ENCODE measurements around the gene CDH18.

The CDH18 gene

GRCh38 chr5:19927919-19928318, 60.1 kb downstream of the CDH18 start:
- DNase-seq = peak; percentile 86

- no peak for DNase-seq
Measured at GRCh38 chr5:19927170-19927569, 60.8 kb downstream of the CDH18 start.

DNA sequence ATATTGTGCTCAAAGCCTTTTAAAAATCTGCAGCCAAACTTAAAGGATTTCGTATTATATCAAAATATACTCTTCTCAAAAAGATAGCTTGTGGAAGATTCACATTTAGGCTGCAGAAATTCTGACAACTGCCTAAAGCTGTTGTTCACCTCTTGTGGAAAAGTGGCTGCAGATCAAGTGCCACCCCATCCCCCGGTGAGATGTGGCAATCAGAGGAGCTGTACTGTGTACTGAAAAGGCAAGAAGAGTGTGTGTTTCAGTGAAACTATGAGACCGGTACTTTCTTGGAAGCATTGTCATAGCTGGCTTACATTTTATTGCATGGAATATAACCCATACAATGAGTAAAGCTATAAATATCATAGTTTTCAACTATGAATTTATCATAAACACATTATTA, 64.3 kb downstream of the CDH18 start:
- DNase-seq = no peak

DNA sequence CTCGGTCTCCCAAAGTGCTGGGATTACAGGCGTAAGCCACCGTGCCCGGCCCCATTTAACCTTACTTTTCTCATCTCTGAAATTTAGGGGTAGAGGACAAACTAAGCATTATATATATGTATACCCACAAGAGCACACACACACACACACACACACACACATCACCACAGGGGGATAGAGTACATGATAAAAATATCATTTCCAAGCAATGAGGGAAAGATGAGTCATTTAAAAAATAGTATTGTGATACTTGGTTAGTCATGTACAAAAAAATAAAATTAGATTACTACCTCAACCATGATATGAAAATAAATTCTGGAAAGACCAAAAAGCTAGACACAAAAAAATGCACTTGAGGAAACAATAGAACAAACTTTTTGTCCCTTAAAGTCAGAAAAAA, 67.2 kb downstream of the CDH18 start:
- DNase-seq = no peak

DNA sequence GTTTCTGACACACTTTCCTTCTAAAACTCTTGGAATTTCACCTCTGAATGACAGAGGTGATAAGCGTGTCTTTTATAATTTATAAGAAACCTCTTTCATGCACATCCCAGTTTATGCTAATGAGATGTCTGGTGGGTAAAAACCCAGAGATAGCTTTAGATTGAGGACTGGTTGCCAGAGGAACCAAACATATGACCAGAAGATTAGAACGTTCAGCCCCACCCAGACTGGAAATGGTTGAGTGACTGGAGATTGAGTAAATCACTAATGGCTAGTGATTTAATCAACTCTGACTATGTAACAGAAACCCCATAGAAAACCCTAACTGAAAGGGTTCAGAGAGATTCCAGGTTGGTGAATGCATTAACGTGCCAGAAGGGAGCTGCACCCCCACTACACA, 69.2 kb downstream of the CDH18 start:
- DNase-seq = no peak

DNA sequence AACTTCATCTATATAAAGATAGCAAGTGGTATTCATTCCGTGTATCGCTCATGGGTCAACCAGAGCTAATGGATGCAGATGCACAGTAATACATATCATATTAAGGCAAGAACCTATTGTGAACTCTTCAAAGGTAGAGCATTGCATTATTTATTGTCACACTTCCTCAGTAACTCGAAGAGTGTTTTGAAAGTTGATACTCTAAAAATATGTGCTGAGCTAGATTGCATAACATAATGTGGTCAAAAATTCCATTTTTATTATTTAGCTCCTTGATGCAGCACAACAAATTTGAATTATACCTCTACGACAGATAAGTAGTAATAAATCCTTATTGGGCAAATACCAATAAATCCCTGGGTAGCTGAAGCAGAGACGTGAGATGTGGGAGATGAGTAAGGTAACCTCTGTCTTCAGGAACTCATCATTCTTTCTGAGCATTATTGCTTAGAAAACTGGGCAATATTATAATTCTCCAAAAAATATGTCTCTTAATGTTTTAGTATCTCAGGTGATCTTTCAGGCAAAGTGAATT, 70.3 kb downstream of the CDH18 start:
- DNase-seq = no peak

GRCh38 chr5:19910136-19910535, 77.9 kb downstream of the CDH18 start:
- DNase-seq = no peak

DNA sequence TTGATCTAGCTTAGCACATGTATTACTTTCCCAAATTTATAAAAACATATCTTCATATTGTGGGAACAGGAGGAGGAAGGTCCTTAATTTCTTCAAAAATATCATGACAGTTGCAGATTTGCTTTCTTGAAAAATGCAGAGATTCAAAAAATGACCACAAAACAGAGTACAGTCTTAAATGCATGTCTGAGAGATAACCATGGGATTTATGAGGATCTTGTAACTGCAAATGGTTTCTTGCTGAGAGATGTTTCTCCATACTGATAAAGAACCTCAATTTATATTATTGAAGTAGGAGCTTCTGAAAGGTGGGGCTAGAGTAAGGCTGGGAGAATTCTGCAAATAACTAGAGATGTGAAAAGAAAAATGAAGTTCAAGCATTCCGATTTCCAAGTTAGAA, 83.2 kb downstream of the CDH18 start:
- DNase-seq = no peak

- DNase-seq = no peak
Measured at GRCh38 chr5:19903611-19904010, 84.4 kb downstream of the CDH18 start.

DNA sequence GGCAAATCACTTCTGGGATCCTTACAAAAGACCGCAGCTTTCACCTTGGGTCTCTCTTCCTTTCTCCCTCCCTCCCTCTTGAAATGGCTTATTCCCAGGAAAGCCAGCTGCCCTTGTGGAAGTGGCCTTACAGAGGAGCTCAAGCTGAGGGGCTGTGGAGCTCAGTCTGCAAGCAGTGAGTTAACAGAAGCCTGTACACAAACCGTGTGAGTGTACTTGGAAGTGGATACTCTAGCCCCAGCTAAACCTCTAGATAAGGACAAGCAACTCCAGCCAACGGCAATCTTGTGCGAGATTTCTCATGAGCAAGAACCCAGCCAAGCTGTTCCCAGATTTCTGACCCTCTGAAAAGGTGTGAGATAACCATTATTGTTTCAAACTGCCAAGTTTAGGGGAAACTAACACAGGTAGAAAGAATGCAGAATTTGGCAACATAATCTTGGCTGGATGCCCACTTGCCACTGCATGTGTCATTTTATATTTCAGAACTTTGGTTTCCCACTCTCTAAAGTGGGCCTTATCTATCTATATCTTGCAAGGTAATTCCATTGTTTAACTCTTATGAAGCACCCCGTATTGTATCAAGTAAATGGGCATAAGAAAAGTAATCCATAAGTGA, 85.6 kb downstream of the CDH18 start:
- no peak for DNase-seq

- DNase-seq = no peak
Measured at GRCh38 chr5:19900269-19900668, 87.7 kb downstream of the CDH18 start.

GRCh38 chr5:19891658-19892057, 96.3 kb downstream of the CDH18 start:
- DNase-seq = no peak

DNA sequence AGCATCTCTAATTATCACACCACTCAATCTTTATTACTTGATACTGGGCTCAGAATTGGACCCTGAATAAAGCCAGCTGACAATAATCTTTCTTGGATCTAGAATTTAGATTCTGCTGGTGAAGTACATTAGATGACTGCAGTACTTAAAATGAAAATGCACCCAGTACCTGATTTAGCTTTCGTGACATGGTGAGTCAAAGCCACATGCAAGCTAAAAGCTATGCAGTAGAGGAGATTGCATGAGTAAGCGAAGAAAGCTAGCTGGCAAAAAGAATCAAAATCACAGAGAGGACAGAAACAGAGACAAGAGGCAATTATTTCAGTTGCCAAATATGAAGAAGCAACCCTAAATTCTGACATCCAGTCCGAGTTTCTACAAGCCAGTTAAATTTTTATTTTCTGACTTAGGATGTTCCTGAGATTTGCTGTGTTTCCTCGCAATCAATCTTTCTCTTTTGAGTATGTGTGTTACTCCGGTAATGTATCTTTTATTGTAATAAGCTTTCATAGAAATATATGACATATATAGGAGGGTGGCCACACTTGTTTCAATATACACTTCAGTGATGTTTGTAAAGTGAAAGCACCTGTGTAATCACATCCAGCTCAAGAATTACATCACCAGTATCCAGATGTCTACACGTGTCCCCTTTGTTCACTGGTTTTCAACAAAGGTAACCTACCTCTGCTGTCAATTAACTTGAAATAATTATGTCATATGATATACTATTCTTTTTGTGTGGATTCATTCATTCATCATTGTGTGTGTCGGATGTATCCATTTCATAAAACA, 101.7 kb downstream of the CDH18 start:
- peak; percentile 79 for DNase-seq

DNA sequence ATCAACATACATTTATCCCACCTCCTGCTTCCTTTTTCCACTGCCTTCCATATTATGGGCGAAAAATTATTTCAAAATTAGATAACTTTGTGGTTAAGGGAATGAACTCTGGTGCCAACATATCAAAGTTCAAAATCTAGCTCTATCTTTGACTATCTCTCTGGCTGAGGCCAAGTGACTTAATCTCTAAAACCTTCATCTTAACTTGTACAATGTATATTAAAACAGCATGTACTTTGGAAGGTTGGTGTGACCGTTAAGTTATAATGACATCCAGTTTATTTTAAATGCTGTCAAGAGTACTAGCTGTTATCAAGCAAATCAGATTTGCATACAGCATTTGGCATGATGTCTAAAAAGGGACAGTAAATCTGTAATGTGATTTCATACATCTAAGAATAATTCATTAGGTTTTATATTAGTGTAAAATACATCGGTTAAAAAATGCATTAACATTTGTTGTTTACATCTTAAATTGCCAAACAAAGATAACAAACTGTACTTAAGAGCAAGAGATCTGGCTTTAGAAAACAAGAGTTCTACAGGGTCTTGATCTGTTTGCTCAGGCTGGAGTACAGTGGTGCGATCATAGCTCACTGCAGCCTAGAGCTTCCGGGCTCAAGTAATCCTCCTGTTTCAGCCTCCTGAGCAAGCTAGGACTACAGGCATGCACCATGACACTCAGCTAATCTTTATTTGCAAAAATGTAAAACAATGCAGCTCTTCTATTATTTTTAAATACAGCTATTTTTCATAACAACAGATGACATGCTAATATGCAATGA, 102.8 kb downstream of the CDH18 start:
- no peak for DNase-seq

- peak; percentile 98 for DNase-seq
Measured at GRCh38 chr5:19880859-19881436, 107.1 kb downstream of the CDH18 start.

GRCh38 chr5:19880458-19880857, 107.5 kb downstream of the CDH18 start:
- peak; percentile 88 for DNase-seq

DNA sequence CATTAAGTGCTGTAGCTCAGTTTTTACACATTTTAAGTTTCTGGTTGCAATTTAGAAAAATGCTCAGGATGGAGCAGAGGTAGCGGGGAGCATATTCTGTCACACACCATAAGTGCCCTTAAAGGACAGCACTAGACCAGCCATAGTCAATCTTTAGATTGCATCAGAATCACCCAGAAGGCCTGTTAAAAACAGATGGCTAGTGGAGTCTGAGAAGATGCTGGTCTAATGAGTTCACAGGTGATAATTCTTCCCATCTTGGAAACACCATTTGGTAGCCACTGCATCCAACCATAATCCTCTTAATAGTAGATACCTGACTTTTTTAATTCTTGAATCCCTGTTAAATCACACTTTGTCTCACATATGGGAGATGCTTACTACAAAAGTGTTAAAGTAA, 113.2 kb downstream of the CDH18 start:
- no peak for DNase-seq

DNA sequence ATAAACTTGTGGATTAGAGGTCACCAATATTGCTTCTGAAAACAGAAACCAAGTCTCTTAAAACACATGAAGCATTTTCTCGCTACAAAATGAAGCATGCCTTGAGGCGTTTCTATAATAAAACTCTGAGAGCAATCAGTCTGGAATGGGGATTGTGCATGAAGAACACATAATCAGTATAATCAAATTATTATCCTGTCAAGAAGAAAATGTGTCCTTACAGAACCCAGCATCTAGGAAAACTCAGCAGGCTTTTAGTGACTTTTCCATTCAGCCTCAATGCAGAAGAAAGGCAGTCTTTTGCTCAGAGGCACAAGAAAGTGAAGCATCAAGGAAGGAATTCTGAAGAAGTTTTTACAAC, 121.9 kb downstream of the CDH18 start:
- DNase-seq = no peak

- no peak for DNase-seq
Measured at GRCh38 chr5:19865336-19866089, 122.5 kb downstream of the CDH18 start.

GRCh38 chr5:19862711-19863110, 125.3 kb downstream of the CDH18 start:
- no peak for DNase-seq

DNA sequence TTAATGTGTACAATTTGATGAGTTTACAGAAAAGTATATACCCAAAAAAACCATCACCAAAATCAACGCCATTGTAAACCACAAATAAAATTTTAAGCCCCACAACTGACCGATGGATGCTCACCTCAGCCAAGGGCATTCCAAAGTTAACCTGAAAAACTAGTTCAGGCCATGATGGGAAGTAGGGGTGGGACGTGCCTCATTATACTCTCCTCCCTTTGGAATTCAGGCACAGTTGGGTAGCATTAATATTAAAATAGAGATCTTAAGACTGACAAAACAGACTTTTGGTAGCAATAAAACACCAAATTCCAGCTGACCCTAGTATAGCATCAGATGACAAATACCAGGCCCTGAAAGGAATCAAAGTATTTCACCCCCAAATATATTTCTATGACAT, 129.0 kb downstream of the CDH18 start:
- no peak for DNase-seq

GRCh38 chr5:19855931-19856330, 132.1 kb downstream of the CDH18 start:
- DNase-seq = no peak

GRCh38 chr5:19855453-19855852, 132.5 kb downstream of the CDH18 start:
- no peak for DNase-seq
